SIG-M5 (cell line): Measurements from ENCODE around the gene SNX25.
"Not testable (repeated sequence)": the region's sequence is repeated elsewhere in the genome, so short reads cannot be mapped to it uniquely, and the experiment has no call there.

Experiments
- DNase-seq: peaks from one replicate; lab custom pipeline; 2025; lab: John Stamatoyannopoulos, UW

SNX25 gene

DNA sequence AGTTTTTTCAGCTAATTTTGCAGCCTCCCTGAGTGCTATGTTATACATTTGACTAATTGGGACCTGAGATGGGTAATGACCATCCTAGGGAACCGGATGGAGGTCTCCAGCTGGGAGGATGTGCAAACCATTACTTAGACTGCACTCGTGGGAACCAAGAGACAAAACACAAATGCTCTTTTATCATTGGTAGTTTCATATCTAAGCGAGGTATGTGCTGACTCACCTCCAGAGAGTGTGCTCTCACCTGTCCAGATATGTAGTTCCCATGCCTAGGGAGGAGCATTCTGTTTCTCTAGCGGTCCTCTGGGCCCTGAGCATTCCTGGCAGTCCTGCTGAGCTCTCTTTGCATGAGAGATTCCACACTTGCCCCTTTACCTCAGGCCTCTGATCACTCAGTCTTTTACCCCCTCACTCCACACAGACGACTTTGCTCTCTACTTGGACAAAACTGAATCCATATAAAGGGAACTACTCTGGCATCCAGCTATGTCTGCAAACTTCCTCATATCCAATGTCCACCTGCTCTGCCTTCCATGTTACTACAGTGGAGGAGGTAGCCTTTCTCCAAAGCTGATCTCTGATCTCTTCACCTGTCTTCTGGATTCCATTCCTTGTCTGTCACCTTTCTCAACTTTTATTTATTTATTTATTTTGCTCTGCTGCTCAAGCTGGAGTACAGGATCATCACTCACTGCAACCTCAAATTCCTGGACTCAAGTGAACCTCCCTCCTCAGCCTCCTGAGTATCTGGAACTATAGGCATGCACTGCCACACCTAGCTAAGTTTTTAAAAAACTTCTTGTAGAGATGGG, 97.9 kb downstream of the SNX25 start:
- no peak for DNase-seq

DNA sequence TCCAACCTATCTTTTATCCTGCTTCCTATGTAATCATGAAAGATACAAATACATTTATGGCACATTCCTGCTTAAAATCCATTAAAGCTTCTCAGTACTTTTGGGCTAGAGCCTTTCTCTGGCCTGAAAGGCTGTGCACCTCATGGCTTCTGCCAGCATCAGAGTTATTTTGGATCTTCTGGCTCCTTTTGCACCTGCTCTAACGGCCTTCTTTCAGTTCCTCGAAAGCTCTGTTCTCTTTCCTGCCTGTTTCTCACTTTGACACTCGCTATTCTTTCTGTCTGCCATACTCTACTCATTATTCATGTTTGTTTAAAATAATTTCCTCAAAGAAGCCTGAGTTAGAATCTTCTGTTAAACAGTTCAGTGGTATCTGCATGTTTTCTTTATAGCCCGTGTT, 100.4 kb downstream of the SNX25 start:
- no peak for DNase-seq

DNA sequence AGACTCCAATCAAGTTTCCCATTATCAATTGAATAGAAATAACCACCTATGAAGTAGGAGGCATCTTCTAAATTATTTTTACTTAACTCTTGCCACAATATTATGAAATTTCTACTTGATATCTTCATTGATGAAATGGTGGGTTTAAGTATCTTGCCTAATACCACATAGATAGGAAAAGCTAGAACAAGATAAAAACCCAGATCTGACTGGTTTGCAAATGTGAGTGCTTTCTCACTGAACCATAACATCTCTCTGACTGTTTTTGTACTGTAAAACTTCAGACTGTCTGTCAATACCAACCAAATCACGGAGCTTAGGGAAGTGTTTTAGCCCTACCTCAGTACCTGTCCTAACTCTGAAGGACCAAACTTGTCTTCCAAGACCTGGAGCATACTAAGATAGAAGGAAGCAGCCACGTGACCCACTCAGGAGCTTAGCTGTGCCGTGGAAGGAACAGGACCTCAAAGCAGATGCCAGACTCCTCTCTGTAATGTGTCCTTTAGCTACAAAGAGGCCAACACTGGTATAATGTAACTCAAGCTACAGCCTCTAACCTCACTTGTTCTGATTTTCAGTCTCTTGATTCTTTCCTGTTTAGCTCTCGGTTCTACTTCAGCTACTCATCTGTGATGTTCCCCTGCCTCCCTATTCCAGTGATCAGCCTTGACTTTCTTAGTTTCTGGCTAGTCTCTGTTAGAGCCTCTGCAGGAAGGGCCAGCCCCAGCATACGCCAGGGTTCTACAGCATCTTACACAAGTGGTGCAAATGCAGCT, 101.9 kb downstream of the SNX25 start:
- DNase-seq, result no peak

- no peak for DNase-seq
Observed at GRCh38 chr4:185312699-185313098, 103.3 kb downstream of the SNX25 start.

DNA sequence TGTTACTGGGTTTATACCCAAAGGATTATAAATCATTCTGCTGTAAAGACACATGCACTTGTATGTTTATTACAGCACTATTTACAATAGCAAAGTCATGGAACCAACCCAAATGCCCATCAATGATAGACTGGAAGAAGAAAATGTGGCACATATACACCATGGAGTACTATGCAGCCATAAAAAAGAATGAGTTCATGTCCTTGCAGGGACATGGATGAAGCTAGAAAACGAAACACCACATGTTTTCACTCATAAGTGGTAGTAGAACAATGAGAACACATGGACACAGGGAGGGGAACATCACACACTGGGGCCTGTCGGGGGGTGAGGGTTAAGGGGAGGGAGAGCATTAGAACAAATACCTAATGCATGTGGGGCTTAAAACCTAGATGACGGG, 108.1 kb downstream of the SNX25 start:
- DNase-seq, result not testable (repeated sequence)

DNA sequence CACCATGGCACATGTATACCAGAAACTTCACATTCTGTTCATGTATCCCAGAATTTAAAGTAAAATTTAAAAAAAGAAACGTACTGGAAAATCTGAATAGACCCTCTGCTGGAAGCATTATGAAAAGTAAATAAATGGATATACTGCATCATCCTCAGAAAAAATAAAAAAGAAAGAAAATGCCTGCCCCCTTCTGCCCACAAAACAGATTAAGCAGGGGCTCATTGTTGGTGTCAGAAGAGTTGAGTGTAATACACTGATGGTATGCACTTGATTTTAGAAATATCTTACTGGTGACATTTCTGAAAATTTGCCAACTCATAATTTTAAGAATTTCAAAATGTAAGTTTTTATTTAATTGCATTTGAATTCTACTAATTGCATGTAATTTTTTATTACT, 108.5 kb downstream of the SNX25 start:
- DNase-seq, result no peak

DNA sequence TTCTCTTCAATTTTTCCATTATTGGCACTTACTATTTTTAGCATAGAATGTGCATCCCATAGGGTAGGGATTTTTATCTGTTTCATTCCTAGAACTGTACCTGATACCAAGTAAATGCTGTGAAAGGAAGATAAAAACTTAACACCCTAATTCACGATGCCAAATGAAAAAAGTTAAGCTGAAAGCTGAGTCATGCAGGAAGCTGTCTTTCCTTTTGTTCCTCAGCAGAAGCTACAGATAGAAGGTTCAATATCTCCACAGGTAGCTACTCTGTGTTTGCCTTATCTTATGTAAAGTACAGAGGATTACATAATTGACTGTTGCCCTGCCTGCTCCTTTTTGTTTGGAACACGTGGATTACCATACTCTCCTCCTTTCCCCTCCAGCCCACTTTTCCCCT, 109.3 kb downstream of the SNX25 start:
- DNase-seq, result no peak

DNA sequence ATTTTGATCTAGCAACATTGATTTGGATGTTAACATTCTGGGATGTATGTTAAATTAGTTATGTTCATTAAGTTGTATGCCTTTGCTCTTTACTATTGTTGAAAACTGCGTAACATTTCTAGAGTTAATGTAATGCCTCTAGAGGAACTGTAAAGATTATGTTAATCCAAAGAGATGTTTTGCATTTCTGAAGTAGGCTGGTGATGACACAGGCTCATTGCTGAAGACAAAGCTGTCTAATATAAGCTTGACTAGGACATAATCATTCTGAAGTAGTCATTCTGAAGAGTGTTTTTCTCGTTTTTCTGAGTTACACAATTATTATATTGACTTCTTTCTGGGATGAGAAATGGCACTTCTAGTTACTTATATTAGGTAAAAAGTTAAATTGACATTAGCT, 113.4 kb downstream of the SNX25 start:
- DNase-seq, result no peak

DNA sequence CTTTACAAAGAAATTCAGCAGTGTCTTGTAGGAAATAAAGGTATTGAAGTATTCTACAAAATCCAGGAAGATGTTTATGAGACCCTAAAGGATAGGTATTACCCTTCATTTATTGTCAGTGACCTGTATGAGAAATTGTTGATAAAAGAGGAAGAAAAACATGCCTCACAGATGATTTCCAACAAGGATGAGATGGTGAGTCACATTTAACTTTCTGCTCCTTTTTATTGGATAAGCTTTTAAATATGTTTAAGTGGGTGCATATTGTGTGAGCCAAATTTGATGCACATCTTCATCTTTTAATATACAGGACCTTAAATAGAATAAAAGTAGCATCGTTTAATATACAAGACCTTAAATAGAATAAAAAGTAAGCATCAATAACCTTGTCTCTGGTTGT, 114.2 kb downstream of the SNX25 start:
- DNase-seq, result no peak

DNA sequence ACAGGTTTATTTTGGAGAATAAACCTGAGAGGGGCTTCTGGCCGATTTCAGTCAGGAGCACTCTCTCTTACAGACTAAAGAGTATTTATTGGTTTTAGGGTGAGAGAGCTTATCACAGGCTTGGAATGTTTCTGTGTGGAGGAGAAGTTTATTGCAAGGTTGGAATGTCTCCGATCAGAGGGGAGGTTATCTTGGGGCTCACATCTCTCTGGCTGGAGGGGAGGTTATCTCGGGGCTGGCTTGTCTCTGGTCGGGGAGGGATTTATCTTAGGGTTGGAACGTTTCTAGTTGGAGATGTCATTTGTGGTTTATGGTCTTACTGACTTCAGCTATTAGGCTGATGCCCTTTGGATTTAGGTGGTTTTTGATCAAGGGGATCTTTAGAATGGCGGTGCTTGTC, 115.0 kb downstream of the SNX25 start:
- DNase-seq, result not testable (repeated sequence)

DNA sequence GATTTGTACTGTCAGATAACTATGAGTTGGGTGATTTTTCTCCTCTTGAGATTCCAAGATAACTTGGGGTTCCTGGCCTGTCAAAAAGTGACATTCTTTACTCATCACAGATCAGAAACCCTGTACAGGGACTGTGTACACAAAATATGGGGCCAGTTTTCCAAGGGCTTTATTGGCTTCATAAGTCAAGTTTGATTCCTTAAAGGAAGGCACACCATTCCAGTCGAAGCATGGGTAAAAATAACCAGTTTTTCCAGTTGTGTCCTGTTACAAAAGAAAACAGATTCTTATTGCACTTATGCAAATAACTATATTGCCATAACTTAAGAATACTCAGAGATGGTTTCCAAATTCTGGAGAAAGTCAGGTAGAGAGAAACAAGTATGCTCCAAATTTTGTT, 116.3 kb downstream of the SNX25 start:
- not testable (repeated sequence) for DNase-seq

DNA sequence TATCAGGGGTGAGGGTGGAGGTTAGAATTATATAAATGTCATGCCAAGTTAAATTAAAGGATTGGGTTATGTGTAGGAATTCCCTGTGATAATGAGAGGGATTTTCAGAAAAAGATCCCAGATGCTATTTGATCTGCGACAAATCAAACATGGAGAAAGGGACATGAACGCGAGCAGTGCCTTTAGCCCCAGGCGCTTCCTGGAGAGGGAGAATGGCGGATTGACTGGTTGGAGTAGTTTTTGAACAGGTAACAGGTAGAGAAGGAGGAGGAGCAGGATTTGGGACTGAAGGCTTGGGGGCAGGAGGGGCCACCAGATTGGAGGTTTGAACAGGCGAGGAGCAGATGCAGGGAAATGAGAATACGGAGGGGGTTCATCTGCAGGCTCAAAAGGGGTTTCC, 119.2 kb downstream of the SNX25 start:
- DNase-seq, result no peak

DNA sequence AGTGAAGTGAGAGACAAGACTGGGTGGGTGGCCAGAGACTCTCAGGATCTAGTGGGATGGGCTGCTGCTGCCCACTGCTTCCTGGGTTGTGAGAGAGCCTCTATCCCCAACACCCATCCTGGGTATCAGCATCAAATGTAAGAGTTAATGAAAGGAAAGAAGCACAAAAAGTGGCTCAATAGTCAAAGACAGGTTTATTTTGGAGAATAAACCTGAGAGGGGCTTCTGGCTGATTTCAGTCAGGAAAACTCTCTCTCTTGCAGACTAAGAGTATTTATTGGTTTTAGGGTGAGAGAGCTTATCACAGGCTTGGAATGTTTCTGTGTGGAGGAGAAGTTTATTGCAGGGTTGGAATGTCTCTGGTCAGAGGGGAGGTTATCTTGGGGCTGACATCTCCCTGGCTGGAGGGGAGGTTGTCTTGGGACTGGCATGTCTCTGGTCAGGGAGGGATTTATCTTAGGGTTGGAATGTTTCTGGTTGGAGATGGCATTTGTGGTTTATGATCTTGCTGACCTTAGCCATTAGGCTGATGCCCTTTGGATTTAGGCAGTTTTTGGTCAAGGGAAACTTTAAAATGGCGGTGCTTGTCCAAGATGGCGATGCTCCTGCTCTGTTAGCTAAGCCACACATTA, 120.6 kb downstream of the SNX25 start:
- not testable (repeated sequence) for DNase-seq

DNA sequence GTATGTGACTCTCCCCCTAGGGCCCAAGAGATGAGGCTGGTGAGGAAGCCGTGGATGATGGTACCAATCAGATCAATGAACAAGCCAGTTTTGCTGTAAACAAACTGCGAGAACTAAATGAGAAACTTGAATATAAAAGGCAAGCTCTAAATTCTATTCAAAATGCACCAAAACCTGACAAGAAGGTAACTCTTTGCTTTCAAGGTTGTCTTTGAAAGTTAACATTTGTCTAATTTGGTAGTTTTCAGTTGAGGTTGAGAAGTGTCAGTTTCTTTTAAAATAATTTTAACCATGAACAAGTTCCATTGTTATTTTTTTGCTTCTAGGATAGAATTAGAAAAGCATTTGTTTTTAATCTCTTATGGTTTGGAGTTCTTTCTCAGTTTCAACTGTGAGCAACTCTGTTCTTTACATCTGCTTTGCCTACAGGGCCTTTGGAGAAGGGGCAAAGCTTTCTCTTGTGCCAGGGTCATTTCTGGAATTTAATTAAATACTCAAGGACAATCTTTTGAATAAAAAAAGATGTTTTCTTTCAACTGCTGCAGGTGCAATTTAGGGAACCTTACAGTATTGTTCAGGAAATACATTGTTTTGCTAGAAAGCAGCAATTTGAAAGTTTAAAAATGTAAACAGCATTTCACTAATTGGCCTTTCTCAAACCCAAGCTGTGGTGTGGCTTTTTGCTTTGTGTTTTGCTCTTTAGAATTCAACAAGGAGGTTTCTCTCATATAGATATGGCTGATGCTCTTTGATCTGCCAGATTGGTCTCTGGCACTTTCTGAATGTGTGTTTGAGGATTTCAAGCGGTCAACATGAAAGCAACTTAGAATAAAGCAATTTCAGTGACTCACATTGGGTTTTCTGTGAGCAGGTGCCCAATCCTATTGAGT, 123.4 kb downstream of the SNX25 start:
- DNase-seq, result no peak

- no peak for DNase-seq
Observed at GRCh38 chr4:185334326-185334725, 124.9 kb downstream of the SNX25 start.

DNA sequence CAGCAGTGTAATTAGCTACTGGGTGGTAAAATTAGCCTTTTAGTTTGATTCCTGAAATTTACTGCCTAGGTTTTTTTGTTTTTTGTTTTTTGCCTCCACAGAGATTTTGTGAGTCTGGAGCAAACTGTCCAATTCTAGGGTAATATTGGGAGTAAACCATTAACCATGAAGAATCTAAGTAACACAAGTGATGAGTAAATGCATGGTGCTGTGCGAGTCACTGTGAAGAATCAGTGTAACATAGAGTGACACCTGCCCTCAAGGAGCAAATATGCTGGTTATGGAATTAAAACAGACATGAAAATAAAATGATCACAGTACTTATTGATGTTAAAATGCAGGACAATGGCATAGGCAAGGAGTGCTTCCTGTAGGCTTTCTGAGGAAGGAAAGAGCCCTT, 126.2 kb downstream of the SNX25 start:
- no peak for DNase-seq

- no peak for DNase-seq
Observed at GRCh38 chr4:185339941-185340340, 130.5 kb downstream of the SNX25 start.

- DNase-seq, result no peak
Observed at GRCh38 chr4:185341377-185341776, 132.0 kb downstream of the SNX25 start.

DNA sequence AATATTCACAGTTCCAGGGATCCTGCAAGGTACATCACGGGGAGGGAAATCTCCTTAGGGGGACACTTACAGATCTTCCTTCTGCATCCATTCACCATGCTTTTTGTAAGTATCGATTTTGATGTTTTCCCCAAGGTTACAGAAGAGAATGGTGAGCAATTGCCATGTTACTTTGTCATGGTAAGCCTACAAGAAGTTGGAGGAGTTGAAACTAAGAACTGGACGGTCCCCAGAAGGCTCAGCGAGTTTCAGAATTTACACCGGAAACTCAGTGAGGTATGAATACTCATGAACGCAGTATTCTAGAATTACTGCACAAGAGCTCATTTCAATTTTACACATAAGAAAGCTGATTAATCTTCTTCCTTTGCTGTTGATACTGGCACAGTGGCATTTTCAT, 132.4 kb downstream of the SNX25 start:
- DNase-seq, result no peak

- no peak for DNase-seq
Observed at GRCh38 chr4:185343726-185344581, 134.6 kb downstream of the SNX25 start.
